ENCODE measurements around the gene SRRD. TPM values are rescaled to one million over a fixed set of nuclear protein-coding genes. Genes with fewer than 3 reads are reported as not detected.

SRRD gene
- total and polyA plus RNA-seq, 7 donors: 25.4 to 51.2 (median 36.1) TPM

GRCh38 chr22:26444777-26445176 lies 38.9 kb upstream of the SRRD start:
- intact Hi-C loops (cut with DNase I): no loop called here
- Histone ChIP-seq H3K4me1 (no peaks in the 10 kb centered on the region), H3K27me3 (ENCODE audit: insufficient read depth in 3 of 3, low read length in 2 of 3) (no peaks in the 10 kb centered on the region), H3K27ac (no peak overlapping the region), H3K4me3 (no peak overlapping the region), H3K36me3 (ENCODE audit: insufficient read depth in 1 of 2, low read depth in 1 of 2) (no peaks in the 10 kb centered on the region), H3K9me3 (no peaks in the 10 kb centered on the region)
- TF ChIP-seq CTCF (IDR thresholded peaks at IDR 0.05): no peak
- WGBS, 3 donors: 79 to 90% (median 89%) methylated on average over 8 of the region's 8 CpGs
- no peak for ATAC-seq
- DNase-seq: no peak

GRCh38 chr22:26445577-26446275 lies 38.0 kb upstream of the SRRD start:
- no peaks in the 10 kb centered on the region for H3K9me3 ChIP-seq
- ATAC-seq (peak in 3 of 4 donors; percentile 36 to 61 (median 41)), DNase-seq (no peak)
- H3K27ac ChIP-seq: no peak overlapping the region
- peaks cover 0 to 8% of the 10 kb centered on the region in 2 donors for H3K36me3 ChIP-seq (ENCODE audit: insufficient read depth in 1 of 2, low read depth in 1 of 2)
- WGBS, 3 donors: 39 to 56% (median 44%) methylated on average over 15 of the region's 15 CpGs
- no peak for TF ChIP-seq CTCF (IDR thresholded peaks at IDR 0.05)
- intact Hi-C loops (cut with DNase I): no loop called here
- no peaks in the 10 kb centered on the region for H3K4me1 ChIP-seq
- H3K27me3 ChIP-seq (ENCODE audit: insufficient read depth in 3 of 3, low read length in 2 of 3): no peaks in the 10 kb centered on the region
- no peak overlapping the region for H3K4me3 ChIP-seq

- H3K27ac ChIP-seq: no peak overlapping the region
- intact Hi-C loops (cut with DNase I): no loop called here
Measured at GRCh38 chr22:26446808-26447515, 36.7 kb upstream of the SRRD start.

GRCh38 chr22:26447584-26448329 lies 35.9 kb upstream of the SRRD start:
- 81% methylated on average over 15 of the region's 15 CpGs for WGBS, 3 donors
- H3K27me3 ChIP-seq (ENCODE audit: insufficient read depth in 3 of 3, low read length in 2 of 3): no peaks in the 10 kb centered on the region
- DNase-seq (no peak), ATAC-seq (no peak)
- H3K36me3 ChIP-seq (ENCODE audit: insufficient read depth in 1 of 2, low read depth in 1 of 2): peaks cover 0 to 28% of the 10 kb centered on the region in 2 donors
- H3K27ac ChIP-seq: no peak overlapping the region
- no peaks in the 10 kb centered on the region for H3K9me3 ChIP-seq
- intact Hi-C loops (cut with DNase I): no loop called here
- H3K4me1 ChIP-seq: no peaks in the 10 kb centered on the region
- no peak for TF ChIP-seq CTCF (IDR thresholded peaks at IDR 0.05)
- no peak overlapping the region for H3K4me3 ChIP-seq

More at GRCh38 chr22:26446808-26447515, 36.7 kb upstream of the SRRD start:
- Histone ChIP-seq H3K36me3 (ENCODE audit: insufficient read depth in 1 of 2, low read depth in 1 of 2) (peaks cover 0 to 20% of the 10 kb centered on the region in 2 donors), H3K4me1 (no peaks in the 10 kb centered on the region), H3K27me3 (ENCODE audit: insufficient read depth in 3 of 3, low read length in 2 of 3) (no peaks in the 10 kb centered on the region), H3K4me3 (no peak overlapping the region), H3K9me3 (no peaks in the 10 kb centered on the region)
- no peak for ATAC-seq
- 83 to 85% (median 84%) methylated on average over 17 of the region's 17 CpGs for WGBS, 3 donors
- DNase-seq: no peak
- no peak for TF ChIP-seq CTCF (IDR thresholded peaks at IDR 0.05)

Measured in psoas muscle (tissue), 8 donors.